K562 (cell line): Measurements from ENCODE around the gene C2orf81. TPM values are rescaled to one million over a fixed set of nuclear protein-coding genes. Genes with fewer than 3 reads are reported as not detected.

Experiments
- ATAC-seq: fragments of 200-7000 bp; cut with Tn5 transposase; 3 replicates; pipeline ENCODE4 v1.9.1; 2020; ENCODE audit warnings: moderate library complexity
- BruUV-seq: library from RNA; stranded (reverse); fragments of 400-500 nt; replicated peaks from 2 replicates; lab custom pipeline; 2021; lab: Mats Ljungman, UMichigan
- CTCF ChIA-PET: fragments of 300-600 bp; formaldehyde crosslinking; extraction: SDS; loops from one replicate; lab custom pipeline; 2021; ENCODE audit warnings: low intra/inter-chr PET ratio; lab: Yijun Ruan, JAX
- POLR2A ChIA-PET: fragments of 300-600, 350-650 bp; sonication (Branson Sonifier 250); formaldehyde crosslinking; extraction: SDS; loops from one replicate; lab custom pipeline; 2021; ENCODE audit warnings: antibody characterized with exemption, inconsistent platforms; lab: Yijun Ruan, JAX
- DNase-seq, 4 experiments: peaks; one replicate each; pipeline versions ENCODE4 v3.0.0 to v3.0.0-alpha.2; 2011 to 2018; ENCODE audit warnings: low spot score in 3 of 4, mixed read lengths in 3 of 4; ENCODE audit errors: extremely low read depth in 1 of 4
- FAIRE-seq: peaks from 2 replicates; lab custom pipeline; 2011; peaks lifted over from hg19 to GRCh38; lab: Jason Lieb, UNC
- H2AFZ ChIP-seq: 2 replicates; pipeline ENCODE4 v1.6.0; 2011; ENCODE audit warnings: low read depth, low read length, control low read depth, inconsistent platforms
- H3K27ac ChIP-seq: fragments of 200-600 bp; 3 replicates; pipeline ENCODE4 v1.8.0; 2011; ENCODE audit warnings: low read depth, mild to moderate bottlenecking, control low read depth, inconsistent platforms, low read length, moderate library complexity, mixed read lengths; ENCODE audit errors: extremely low read depth
- H3K27me3 ChIP-seq, 2 experiments: fragments of 300-600 bp in 1 of 2; 2 replicates in 1 of 2; 3 replicates in 1 of 2; pipeline versions ENCODE4 v1.6.0 to v1.8.0; 2011; ENCODE audit warnings: inconsistent platforms in 2 of 2, low read length in 2 of 2, mild to moderate bottlenecking in 1 of 2, mixed read lengths in 1 of 2, moderate library complexity in 1 of 2; ENCODE audit not compliant: control insufficient read depth in 2 of 2, insufficient read depth in 2 of 2
- H3K36me3 ChIP-seq: fragments of 300-600 bp; 3 replicates; pipeline ENCODE4 v1.8.0; 2011; ENCODE audit warnings: mild to moderate bottlenecking, low read length, inconsistent platforms; ENCODE audit not compliant: control insufficient read depth, insufficient read depth
- H3K4me1 ChIP-seq, 2 experiments: fragments of 200-600 bp in 1 of 2; replicated peaks in 1 of 2; 2 replicates in 1 of 2; 3 replicates in 1 of 2; pipeline versions ENCODE4 v1.5.1 to v1.8.0; 2011; ENCODE audit warnings: inconsistent platforms in 2 of 2, low read length in 2 of 2, mild to moderate bottlenecking in 1 of 2, mixed read lengths in 1 of 2, moderate library complexity in 1 of 2; ENCODE audit not compliant: control insufficient read depth in 2 of 2, insufficient read depth in 2 of 2
- H3K4me2 ChIP-seq: 2 replicates; pipeline ENCODE4 v1.6.1; 2011; ENCODE audit warnings: low read length, control low read depth, inconsistent platforms, mixed read lengths; ENCODE audit not compliant: insufficient read depth
- H3K4me3 ChIP-seq: fragments of 200-600 bp; sonication (generic), shearing (Covaris generic); 2 replicates; pipeline ENCODE4 v1.5.1; 2016; ENCODE audit warnings: control low read depth, inconsistent platforms
- H3K79me2 ChIP-seq: fragments of 200-600 bp; 3 replicates; pipeline ENCODE4 v1.8.0; 2011; ENCODE audit warnings: low read length, inconsistent platforms; ENCODE audit not compliant: control insufficient read depth, insufficient read depth
- H3K9ac ChIP-seq, 2 experiments: 2 replicates each; pipeline versions ENCODE4 v1.6.0 to v1.6.1; 2011; ENCODE audit warnings: low read depth in 2 of 2, low read length in 2 of 2, control low read depth in 1 of 2, inconsistent platforms in 1 of 2, mild to moderate bottlenecking in 1 of 2, mixed read lengths in 1 of 2; ENCODE audit not compliant: insufficient read depth in 1 of 2
- H3K9me1 ChIP-seq: one replicate; pipeline ENCODE4 v1.6.0; 2011; ENCODE audit warnings: inconsistent platforms, mild to moderate bottlenecking, low read length, moderate library complexity; ENCODE audit not compliant: control insufficient read depth, insufficient read depth
- H3K9me3 ChIP-seq: replicated peaks from 2 replicates; pipeline ENCODE4 v1.5.1; 2011; ENCODE audit warnings: low read depth, low read length, inconsistent platforms; ENCODE audit not compliant: control insufficient read depth, insufficient read depth
- H4K20me1 ChIP-seq: replicated peaks from 2 replicates; pipeline ENCODE4 v1.6.1; 2011; ENCODE audit warnings: low read length, inconsistent platforms, mixed read lengths; ENCODE audit not compliant: control insufficient read depth, insufficient read depth
- CCAR2 ChIP-seq: fragments of 200-400 bp; formaldehyde crosslinking; IDR thresholded peaks from 2 replicates; pipeline ENCODE4 v1.6.1; 2017; ENCODE audit warnings: mild to moderate bottlenecking, low read depth, low read length
- KLF10 ChIP-seq: fragments of 250-450 bp; sonication (Bioruptor Pico); IDR thresholded peaks from 2 replicates; pipeline ENCODE4 v1.6.1; 2021; ENCODE audit warnings: matching md5 sums
- MIER1 ChIP-seq: fragments of 450-650 bp; IDR thresholded peaks from 2 replicates; pipeline ENCODE4 v1.6.1; 2016; ENCODE audit warnings: antibody characterized with exemption, mild to moderate bottlenecking, low read depth
- NELFE ChIP-seq: IDR thresholded peaks from 2 replicates; pipeline ENCODE4 v1.6.1; 2011; ENCODE audit warnings: mild to moderate bottlenecking; ENCODE audit not compliant: insufficient read depth, insufficient read length
- RB1 ChIP-seq: fragments of 450-650 bp; IDR thresholded peaks from 2 replicates; pipeline ENCODE4 v1.6.1; 2017; ENCODE audit warnings: low read depth, mild to moderate bottlenecking
- SLC30A9 ChIP-seq: fragments of 250-450 bp; sonication (Bioruptor Pico); IDR thresholded peaks from 2 replicates; pipeline ENCODE4 v1.8.0; 2022; ENCODE audit warnings: mild to moderate bottlenecking, moderate library complexity
- TGIF2 ChIP-seq: sonication (generic); formaldehyde crosslinking; IDR thresholded peaks from 2 replicates; pipeline ENCODE4 v1.8.1; 2022; ENCODE audit warnings: mild to moderate bottlenecking, missing genetic modification reagents, moderate library complexity
- ZNF184 ChIP-seq: sonication (generic); formaldehyde crosslinking; IDR thresholded peaks from 2 replicates; pipeline ENCODE4 v1.5.0; 2020; ENCODE audit warnings: missing genetic modification reagents
- WGBS: fragments of 100-300 bp; shearing (Covaris generic); methylation state at CpG from one replicate; pipeline ENCODE4 v1.1.6; 2016; ENCODE audit warnings: low coverage, mixed read lengths; ENCODE audit not compliant: insufficient coverage; ENCODE audit errors: missing lambda C conversion rate; 5-methylcytosine and 5-hydroxymethylcytosine counted together
- in situ Hi-C: fragments of 300-500 bp; cut with MboI; formaldehyde crosslinking; loops from 4 replicates; pipeline ENCODE4 v1.15.0; 2018; ENCODE audit warnings: inconsistent platforms, mixed read lengths
- intact Hi-C: fragments of 100-400 bp; cut with micrococcal nuclease; formaldehyde crosslinking; loops from 2 replicates; pipeline ENCODE4 v1.14.2; 2022
- polyA plus RNA-seq, 8 experiments: library from polyadenylated mRNA; depleted of rRNA in 4 of 8; stranded (reverse) in 5 of 8; unstranded in 3 of 8; fragments of >200 nt; fragmentation: Nextera tagmentation in 2 of 8; fragmentation: Illumina TruSeq in 1 of 8; extraction: Ambion mirVana in 2 of 8; extraction: Trizol in 1 of 8; gene quantifications; 2 replicates each; pipeline versions ENCODE4 v1.2.1 to v1.2.3, GENCODE V29; 2011 to 2014; ENCODE audit warnings: inconsistent platforms in 1 of 8, missing spikeins in 1 of 8
- total RNA-seq, 7 experiments: library from RNA; depleted of rRNA in 6 of 7; stranded (reverse); fragments of >200 nt in 6 of 7; fragmentation: Illumina TruSeq in 2 of 7; extraction: Trizol in 2 of 7; gene quantifications; 2 replicates each; pipeline versions ENCODE4 v1.2.1 to v1.2.3, GENCODE V29; 2011 to 2021; ENCODE audit warnings: low replicate concordance in 1 of 7
- TF ChIP-seq, protein P1 (sequence below): sonication (generic); formaldehyde crosslinking; IDR thresholded peaks from 2 replicates; pipeline ENCODE4 v1.8.0; 2022; ENCODE audit warnings: mild to moderate bottlenecking, missing genetic modification reagents
- TF ChIP-seq, protein P2 (sequence below): fragments of 450-650 bp; IDR thresholded peaks from 2 replicates; pipeline ENCODE4 v1.6.1; 2017; ENCODE audit warnings: mild to moderate bottlenecking, moderate library complexity
- TF ChIP-seq, protein P3 (sequence below): fragments of 250-450 bp; sonication (Bioruptor Pico); IDR thresholded peaks from 2 replicates; pipeline ENCODE4 v1.8.0; 2021; ENCODE audit warnings: moderate library complexity, mild to moderate bottlenecking, inconsistent platforms

C2orf81 gene
- total and polyA plus RNA-seq, 9 of the 15 experiments (the other 6 are each of a cell fraction or from before 2014, with no cell fraction given), result 0.06 TPM; not detected in 8

DNA sequence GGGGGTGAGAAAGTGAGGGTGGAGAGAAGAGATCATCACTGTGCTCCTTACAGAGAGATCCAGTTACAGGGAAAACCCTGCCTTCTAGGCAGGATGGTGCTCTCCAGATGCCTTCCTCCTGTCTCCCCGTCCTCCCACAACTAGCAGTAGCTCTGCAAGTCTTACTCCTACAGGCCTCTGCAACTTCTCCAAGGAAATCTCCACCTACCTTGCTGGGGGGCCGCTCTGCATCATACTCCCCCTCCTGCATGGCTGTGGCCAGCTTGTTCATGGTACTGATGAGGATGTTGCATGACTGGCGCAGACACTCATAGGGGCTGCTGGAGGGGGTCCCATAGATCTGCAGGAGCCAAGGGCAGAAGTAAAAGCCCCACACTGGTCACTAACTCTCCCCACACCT is 55.4 kb downstream of the C2orf81 start:
- no peak overlapping the region for H3K4me2 ChIP-seq
- in situ Hi-C loops, result no loop called here
- CTCF ChIA-PET, result no interaction called here
- POLR2A ChIA-PET, result interaction anchor here (1.6 kb wide), 1 partner anchor 14 kb away, joined by 4 read pairs; no protein-coding TSS in a partner anchor
- H3K4me3 ChIP-seq, result no peak overlapping the region
- TF ChIP-seq, protein P1, sequence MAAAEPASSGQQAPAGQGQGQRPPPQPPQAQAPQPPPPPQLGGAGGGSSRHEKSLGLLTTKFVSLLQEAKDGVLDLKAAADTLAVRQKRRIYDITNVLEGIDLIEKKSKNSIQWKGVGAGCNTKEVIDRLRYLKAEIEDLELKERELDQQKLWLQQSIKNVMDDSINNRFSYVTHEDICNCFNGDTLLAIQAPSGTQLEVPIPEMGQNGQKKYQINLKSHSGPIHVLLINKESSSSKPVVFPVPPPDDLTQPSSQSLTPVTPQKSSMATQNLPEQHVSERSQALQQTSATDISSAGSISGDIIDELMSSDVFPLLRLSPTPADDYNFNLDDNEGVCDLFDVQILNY (CRISPR knock-in tag), result no peak
- TF ChIP-seq, protein P2, sequence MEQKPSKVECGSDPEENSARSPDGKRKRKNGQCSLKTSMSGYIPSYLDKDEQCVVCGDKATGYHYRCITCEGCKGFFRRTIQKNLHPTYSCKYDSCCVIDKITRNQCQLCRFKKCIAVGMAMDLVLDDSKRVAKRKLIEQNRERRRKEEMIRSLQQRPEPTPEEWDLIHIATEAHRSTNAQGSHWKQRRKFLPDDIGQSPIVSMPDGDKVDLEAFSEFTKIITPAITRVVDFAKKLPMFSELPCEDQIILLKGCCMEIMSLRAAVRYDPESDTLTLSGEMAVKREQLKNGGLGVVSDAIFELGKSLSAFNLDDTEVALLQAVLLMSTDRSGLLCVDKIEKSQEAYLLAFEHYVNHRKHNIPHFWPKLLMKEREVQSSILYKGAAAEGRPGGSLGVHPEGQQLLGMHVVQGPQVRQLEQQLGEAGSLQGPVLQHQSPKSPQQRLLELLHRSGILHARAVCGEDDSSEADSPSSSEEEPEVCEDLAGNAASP, result no peak
- TF ChIP-seq, protein P3, sequence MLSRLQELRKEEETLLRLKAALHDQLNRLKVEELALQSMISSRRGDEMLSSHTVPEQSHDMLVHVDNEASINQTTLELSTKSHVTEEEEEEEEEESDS (CRISPR knock-in tag), result no peak
- no peak for TF ChIP-seq MIER1
- no peak for TF ChIP-seq NELFE
- TF ChIP-seq RB1, result no peak
- TF ChIP-seq KLF10 (CRISPR knock-in tag), result no peak
- no peak for TF ChIP-seq ZNF184 (CRISPR knock-in tag)
- no peak for TF ChIP-seq SLC30A9 (CRISPR knock-in tag)
- no peak for TF ChIP-seq CCAR2
- TF ChIP-seq TGIF2 (CRISPR knock-in tag), result no peak
- ATAC-seq (no peak), FAIRE-seq (no peak), DNase-seq (no peak)
- peaks cover 95% of the 10 kb centered on the region for H3K36me3 ChIP-seq
- no peaks in the 10 kb centered on the region for H3K9me1 ChIP-seq
- intact Hi-C loops, result no loop called here
- BruUV-seq, result no TSS peak
- H4K20me1 ChIP-seq, result no peaks in the 10 kb centered on the region
- no peaks in the 10 kb centered on the region for H3K4me1 ChIP-seq
- H3K9me3 ChIP-seq, result no peaks in the 10 kb centered on the region
- no peaks in the 10 kb centered on the region for H3K79me2 ChIP-seq
- no peaks in the 10 kb centered on the region for H3K27me3 ChIP-seq
- 75% methylated on average over 3 of the region's 3 CpGs for WGBS
- H3K27ac ChIP-seq, result no peak overlapping the region
- no peak overlapping the region for H3K9ac ChIP-seq
- no peak overlapping the region for H2AFZ ChIP-seq
